Nucleus accumbens (tissue), 56 donors: ENCODE results near the gene P3H3.

Source experiments
- DNase-seq, 56 donors: peaks; one replicate each; lab custom pipeline; 2025; lab: John Stamatoyannopoulos, UW

P3H3 gene

GRCh38 chr12:6825398-6826124, 2.6 kb upstream of the P3H3 start:
- DNase-seq, result peak in 52 of 56 donors; percentile 26 to 90 (median 66)

- DNase-seq, result no peak
Measured at GRCh38 chr12:6826125-6826733, 2.0 kb upstream of the P3H3 start.

GRCh38 chr12:6826734-6827436, 1.3 kb upstream of the P3H3 start:
- no peak for DNase-seq

DNA sequence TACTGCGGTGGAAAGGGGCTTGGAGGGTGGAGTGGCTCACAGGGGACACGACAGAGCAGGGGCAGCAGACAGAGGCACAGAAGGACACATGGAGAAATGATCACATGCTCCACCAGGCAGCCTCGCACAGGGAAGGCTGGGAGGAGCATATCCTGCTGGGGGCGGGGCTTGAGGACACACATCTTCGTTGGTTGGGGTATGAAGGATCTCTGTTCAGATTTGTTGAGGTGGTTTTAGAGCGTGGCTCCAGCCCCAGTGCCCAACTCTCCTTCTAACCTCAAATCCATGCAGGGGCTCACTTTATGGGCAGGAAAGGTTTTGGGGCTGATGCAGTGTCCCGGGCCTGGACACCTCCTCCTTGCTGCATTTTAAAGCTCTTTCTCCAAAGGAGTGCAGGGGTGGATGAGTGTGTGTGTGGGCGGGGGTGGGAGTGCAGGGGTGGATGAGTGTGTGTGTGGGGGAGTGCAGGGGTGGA, 733 bp upstream of the P3H3 start:
- DNase-seq, result peak in 52 of 56 donors; percentile 9 to 88 (median 54)

- peak in 19 of 56 donors; percentile 16 to 53 (median 38) for DNase-seq
Measured at GRCh38 chr12:6828781-6829535, 751 bp downstream of the P3H3 start.

DNA sequence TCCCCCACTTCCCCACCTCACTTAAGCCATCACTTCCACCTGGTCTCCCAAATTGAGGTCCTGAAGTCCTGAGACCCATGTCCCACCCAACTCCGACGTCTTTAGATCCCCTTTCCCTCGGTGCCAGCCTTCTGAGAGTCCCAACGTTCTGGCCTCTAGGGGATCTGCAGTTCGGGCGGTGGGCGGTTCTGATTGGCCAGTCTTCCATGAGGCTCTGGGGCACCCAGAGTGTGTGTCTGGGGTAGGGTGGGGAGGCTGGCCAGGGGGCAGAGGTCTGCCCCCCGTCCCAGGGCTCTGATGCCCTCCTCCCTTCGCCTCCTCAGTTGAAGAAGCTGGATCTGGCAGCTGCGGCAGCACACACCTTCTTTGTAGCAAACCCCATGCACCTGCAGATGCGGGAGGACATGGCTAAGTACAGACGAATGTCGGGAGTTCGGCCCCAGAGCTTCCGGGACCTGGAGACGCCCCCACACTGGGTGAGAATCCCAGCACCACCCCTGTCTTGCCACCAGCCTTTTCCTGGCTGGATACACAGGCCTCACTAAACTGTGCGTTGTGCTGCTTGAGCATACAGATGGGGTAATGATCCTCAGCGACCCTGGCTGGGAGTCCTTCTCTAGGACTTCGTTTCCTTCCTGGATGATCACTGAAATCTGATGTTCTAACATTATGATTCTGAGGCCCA, 1.5 kb downstream of the P3H3 start:
- DNase-seq, result peak in 1 of 56 donors; percentile 27

GRCh38 chr12:6830286-6830890, 2.2 kb downstream of the P3H3 start:
- no peak for DNase-seq

- DNase-seq, result no peak
Measured at GRCh38 chr12:6830999-6831398, 2.8 kb downstream of the P3H3 start.

GRCh38 chr12:6831450-6831995, 3.3 kb downstream of the P3H3 start:
- no peak for DNase-seq

- no peak for DNase-seq
Measured at GRCh38 chr12:6832125-6832524, 3.9 kb downstream of the P3H3 start.

DNA sequence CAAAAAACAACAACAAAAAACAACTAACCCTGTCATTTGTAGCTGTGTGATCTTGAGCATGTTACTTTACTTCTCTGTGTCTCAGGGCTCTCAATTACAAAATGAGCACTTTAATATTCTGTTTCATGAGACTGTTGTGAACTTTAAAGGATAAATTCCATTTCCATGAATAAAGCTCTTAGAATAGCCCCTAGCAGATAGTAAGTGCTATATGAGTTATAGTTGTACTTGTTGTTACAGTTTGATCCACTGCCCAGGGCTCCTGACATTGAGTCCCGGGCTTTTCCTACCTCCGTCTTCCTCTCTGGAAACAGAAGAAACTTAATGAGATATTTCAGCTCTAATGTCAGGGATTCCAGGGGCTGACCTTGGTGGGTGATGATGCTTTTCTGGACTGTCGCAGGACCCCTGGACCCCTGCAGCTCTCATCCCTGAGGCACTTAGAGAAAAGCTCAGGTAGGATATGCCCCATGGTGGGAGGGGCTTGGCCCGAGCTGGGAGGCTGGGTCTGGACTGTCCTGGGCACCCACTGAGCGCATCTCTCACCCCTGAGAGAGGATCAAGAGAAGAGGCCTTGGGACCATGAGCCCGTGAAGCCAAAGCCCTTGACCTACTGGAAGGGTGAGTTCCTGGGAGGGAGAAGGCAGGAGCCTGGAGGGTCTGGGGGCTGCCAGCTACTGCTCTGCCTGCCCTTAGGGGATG, 5.1 kb downstream of the P3H3 start:
- DNase-seq, result no peak

DNA sequence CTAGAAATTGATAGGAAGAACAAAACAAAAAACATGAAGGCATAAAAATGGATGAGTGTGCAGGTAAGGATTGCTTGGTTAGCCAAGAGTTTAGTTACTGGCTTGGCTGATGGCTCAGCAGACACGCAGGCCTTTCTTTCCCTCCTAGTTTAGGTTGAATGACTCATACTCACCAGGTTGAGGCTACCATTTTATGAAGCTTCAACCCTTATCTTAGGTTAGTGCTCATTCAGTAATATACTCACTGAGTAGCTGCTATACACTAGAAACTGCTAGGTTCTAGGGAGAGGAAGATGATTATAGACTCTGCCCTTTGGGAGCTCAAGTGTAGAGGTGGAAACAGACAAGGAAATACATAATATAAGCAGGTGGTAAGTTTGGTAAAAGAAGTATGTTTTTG, 6.0 kb downstream of the P3H3 start:
- DNase-seq, result no peak

- DNase-seq, result peak in 16 of 56 donors; percentile 5 to 61 (median 30)
Measured at GRCh38 chr12:6834873-6835272, 6.7 kb downstream of the P3H3 start.

DNA sequence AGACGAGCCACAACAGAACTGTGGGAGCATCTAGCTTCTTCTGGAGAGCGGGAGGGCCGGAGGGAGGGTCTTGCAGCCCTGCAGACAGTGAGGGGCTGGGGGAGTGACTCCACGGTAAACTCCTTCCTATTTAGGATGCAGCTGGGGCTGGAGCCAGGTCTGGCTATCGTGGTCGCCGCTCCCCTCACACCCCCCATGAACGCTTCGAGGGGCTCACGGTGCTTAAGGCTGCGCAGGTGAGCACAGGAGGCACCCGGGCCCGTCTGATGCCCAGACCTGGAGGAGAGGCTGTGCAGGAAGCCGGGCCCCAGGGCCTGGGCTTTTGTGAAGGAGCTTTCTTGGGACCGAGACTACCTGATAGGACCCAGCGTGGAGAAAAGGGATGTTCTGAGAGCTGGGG, 8.6 kb downstream of the P3H3 start:
- no peak for DNase-seq

- DNase-seq, result no peak
Measured at GRCh38 chr12:6837370-6838060, 9.3 kb downstream of the P3H3 start.

- DNase-seq, result no peak
Measured at GRCh38 chr12:6838854-6839253, 10.6 kb downstream of the P3H3 start.

- DNase-seq, result no peak
Measured at GRCh38 chr12:6839482-6840201, 11.4 kb downstream of the P3H3 start.

GRCh38 chr12:6840330-6840729, 12.1 kb downstream of the P3H3 start:
- DNase-seq, result no peak
